Smooth muscle cell of the umbilical artery (primary cell): ENCODE data around the gene LY6G6F. TPM values are rescaled to one million over a fixed set of nuclear protein-coding genes. Genes with fewer than 3 reads are reported as not detected.

ENCODE experiments used
- total RNA-seq: library from RNA; depleted of rRNA; stranded (reverse); fragments of >200 nt; gene quantifications from 2 replicates; pipeline ENCODE4 v1.2.3, GENCODE V29; 2014

The LY6G6F gene
- total RNA-seq, 1 donor from 2014 or later = not detected

Other genes starting within 250 kb of the LY6G6F start
- gene MICB, start 208.7 kb upstream of the LY6G6F start, total RNA-seq = 6.5 and 9.6 TPM in 2 replicates
- not detected in 2 replicates for gene MCCD1, start 177.9 kb upstream of the LY6G6F start, total RNA-seq
- gene DDX39B, start 164.9 kb upstream of the LY6G6F start, total RNA-seq = 222 and 273 TPM in 2 replicates
- gene ATP6V1G2, start 160.3 kb upstream of the LY6G6F start, total RNA-seq = 2.6 and 3.3 TPM in 2 replicates
- gene NFKBIL1, start 159.3 kb upstream of the LY6G6F start, total RNA-seq = 12.0 and 23.5 TPM in 2 replicates
- not detected in 2 replicates for gene LTA, start 134.6 kb upstream of the LY6G6F start, total RNA-seq
- gene TNF, start 131.3 kb upstream of the LY6G6F start, total RNA-seq = under 0.01 TPM in 1 of 2 replicates, not detected in the other
- gene LTB, start 124.4 kb upstream of the LY6G6F start, total RNA-seq = not detected in 2 replicates
- gene LST1, start 120.6 kb upstream of the LY6G6F start, total RNA-seq = not detected in 2 replicates
- not detected in 2 replicates for gene NCR3, start 113.9 kb upstream of the LY6G6F start, total RNA-seq
- gene AIF1, start 91.6 kb upstream of the LY6G6F start, total RNA-seq = not detected in 2 replicates
- gene PRRC2A, start 86.2 kb upstream of the LY6G6F start, total RNA-seq = 29.1 and 76.5 TPM in 2 replicates
- gene BAG6, start 54.2 kb upstream of the LY6G6F start, total RNA-seq = 116 and 226 TPM in 2 replicates
- gene APOM, start 51.0 kb upstream of the LY6G6F start, total RNA-seq = 0.60 and 0.89 TPM in 2 replicates
- gene C6orf47, start 46.1 kb upstream of the LY6G6F start, total RNA-seq = 16.6 and 22.0 TPM in 2 replicates
- gene GPANK1, start 41.9 kb upstream of the LY6G6F start, total RNA-seq = 10.1 and 10.3 TPM in 2 replicates
- 73.6 and 90.3 TPM in 2 replicates for gene CSNK2B, start 40.8 kb upstream of the LY6G6F start, total RNA-seq
- gene LY6G5B, start 36.9 kb upstream of the LY6G6F start, total RNA-seq = 2.9 and 3.0 TPM in 2 replicates
- 0.51 and 0.59 TPM in 2 replicates for gene LY6G5C, start 25.8 kb upstream of the LY6G6F start, total RNA-seq
- 38.6 and 56.1 TPM in 2 replicates for gene ABHD16A, start 3.5 kb upstream of the LY6G6F start, total RNA-seq
- not detected in 2 replicates for gene LY6G6D, start 8.5 kb downstream of the LY6G6F start, total RNA-seq
- gene LY6G6C, start 14.9 kb downstream of the LY6G6F start, total RNA-seq = not detected in 2 replicates
- not detected in 2 replicates for gene MPIG6B, start 16.5 kb downstream of the LY6G6F start, total RNA-seq
- 54.9 and 59.1 TPM in 2 replicates for gene DDAH2, start 22.4 kb downstream of the LY6G6F start, total RNA-seq
- gene CLIC1, start 29.7 kb downstream of the LY6G6F start, total RNA-seq = 514 and 620 TPM in 2 replicates
- 3.6 and 10.9 TPM in 2 replicates for gene MSH5, start 33.1 kb downstream of the LY6G6F start, total RNA-seq
- gene SAPCD1, start 55.8 kb downstream of the LY6G6F start, total RNA-seq = 1.2 TPM in 2 replicates
- 0.09 TPM in 1 of 2 replicates, not detected in the other for gene VWA7, start 70.5 kb downstream of the LY6G6F start, total RNA-seq
- gene VARS1, start 88.9 kb downstream of the LY6G6F start, total RNA-seq = 67.4 and 123 TPM in 2 replicates
- 17.2 and 18.4 TPM in 2 replicates for gene LSM2, start 100.1 kb downstream of the LY6G6F start, total RNA-seq
- gene HSPA1L, start 108.4 kb downstream of the LY6G6F start, total RNA-seq = 1.2 and 2.1 TPM in 2 replicates
- gene HSPA1A, start 108.7 kb downstream of the LY6G6F start, total RNA-seq = 73.6 and 99.1 TPM in 2 replicates
- 84.9 and 117 TPM in 2 replicates for gene HSPA1B, start 120.9 kb downstream of the LY6G6F start, total RNA-seq
- 72.0 and 133 TPM in 2 replicates for gene NEU1, start 156.0 kb downstream of the LY6G6F start, total RNA-seq
- 0.05 and 0.30 TPM in 2 replicates for gene SLC44A4, start 172.1 kb downstream of the LY6G6F start, total RNA-seq
- gene EHMT2, start 190.8 kb downstream of the LY6G6F start, total RNA-seq = 51.1 and 57.6 TPM in 2 replicates
- gene ZBTB12, start 195.2 kb downstream of the LY6G6F start, total RNA-seq = 3.6 and 4.7 TPM in 2 replicates
- 0.42 and 0.89 TPM in 2 replicates for gene C2, start 220.9 kb downstream of the LY6G6F start, total RNA-seq
- 4.1 and 28.8 TPM in 2 replicates for gene CFB, start 239.2 kb downstream of the LY6G6F start, total RNA-seq